Pancreas (tissue), 10 donors: ENCODE data around the gene ADAM19. TPM values are rescaled to one million over a fixed set of nuclear protein-coding genes. Genes with fewer than 3 reads are reported as not detected.

Experiments used
- ATAC-seq, 4 donors: fragments of 200-7000 bp; cut with Tn5 transposase; one replicate each; pipeline versions ENCODE4 v1.8.0 to v1.9.1; 2020; ENCODE audit warnings: mild to moderate bottlenecking in 4 of 4, moderate library complexity in 4 of 4
- DNase-seq, 6 donors: peaks; one replicate each; pipeline ENCODE4 v3.0.0-alpha.2; 2020
- FAIRE-seq: peaks from 2 replicates; lab custom pipeline; 2012; peaks lifted over from hg19 to GRCh38; lab: Jason Lieb, UNC
- H3K27ac ChIP-seq, 4 donors: fragments of 200-600 bp; sonication (generic); 1 replicate in 3 of 4; 2 replicates in 1 of 4; pipeline versions ENCODE4 v1.5.0 to v1.8.0; 2020
- H3K27me3 ChIP-seq, 4 donors: fragments of 200-600 bp; one replicate each; pipeline ENCODE4 v1.8.0; 2021
- H3K36me3 ChIP-seq, 3 donors: fragments of 200-600 bp; sonication (generic) in 1 of 3; one replicate each; pipeline versions ENCODE4 v1.5.0 to v1.8.0; 2020 to 2021
- H3K4me1 ChIP-seq, 3 donors: fragments of 200-600 bp; one replicate each; pipeline ENCODE4 v1.8.0; 2021
- H3K4me3 ChIP-seq, 4 donors: fragments of 200-600 bp; sonication (generic) in 2 of 4; one replicate each; pipeline versions ENCODE4 v1.5.0 to v1.8.0; 2020 to 2021
- H3K9me3 ChIP-seq, 4 donors: fragments of 200-600 bp; one replicate each; pipeline ENCODE4 v1.8.0; 2021
- CTCF ChIP-seq, 4 donors: fragments of 200-600 bp; sonication (generic) in 3 of 4; IDR thresholded peaks; one replicate each; pipeline versions ENCODE4 v1.5.0 to v1.8.0; 2021; ENCODE audit warnings: antibody characterized with exemption in 4 of 4
- WGBS, 2 donors: extraction: QIAGEN DNeasy Blood & Tissue Kit; methylation state at CpG; one replicate each; pipeline ENCODE4 v1.1.7; 2013; 5-methylcytosine and 5-hydroxymethylcytosine counted together
- intact Hi-C, 3 donors: fragments of 100-400 bp; cut with DNase I; formaldehyde crosslinking; loops; one replicate each; pipeline versions ENCODE4 v1.11.1 to v1.14.2; 2022
- polyA plus RNA-seq, 2 donors: library from polyadenylated mRNA; stranded (reverse); fragments of 200-250 nt; gene quantifications; one replicate each; pipeline ENCODE4 v1.2.3, GENCODE V29; 2013
- total RNA-seq, 6 donors: library from RNA; stranded (reverse); fragmentation: NEBNext Ultra II Directional in 4 of 6; extraction: Animal tissue kit (Norgen Biotek cat#: 25700) in 4 of 6; gene quantifications; one replicate each; pipeline versions ENCODE4 v1.2.1 to v1.2.4, GENCODE V29; 2021 to 2023
- donor health status: healthy with polysubstance abuse.
- donor health status: DM: no; HTN: no; CAD: no; lungs with moderate emphysema.
- donor health status: DM: no; HTN: no; CAD: no.
- donor health status: control.
- donor health status: control.
- donor health status: Bipolar disorder and iron deficiency.
- donor health status: DM: yes; HTN: yes; CAD: no.
- donor health status: DM: no; HTN: no; CAD: no.
- donor health status: DM: no; HTN: no; CAD: no.
- donor health status: DM: yes; HTN: yes; CAD: no.

The ADAM19 gene
- total and polyA plus RNA-seq, 8 donors: 0.38 to 3.0 (median 0.69) TPM

GRCh38 chr5:157596487-157596886 is 20.9 kb upstream of the ADAM19 start:
- no peak for DNase-seq

GRCh38 chr5:157594675-157595459 is 19.3 kb upstream of the ADAM19 start:
- DNase-seq: no peak
- H3K27ac ChIP-seq: no peak overlapping the region
- no peaks in the 10 kb centered on the region for H3K9me3 ChIP-seq
- TF ChIP-seq CTCF (IDR thresholded peaks at IDR 0.05): no peak
- no peaks in the 10 kb centered on the region for H3K36me3 ChIP-seq
- no peaks in the 10 kb centered on the region for H3K4me1 ChIP-seq
- intact Hi-C loops: no loop called here
- WGBS, 2 donors: 45% methylated on average over 2 of the region's 2 CpGs
- no peak overlapping the region for H3K4me3 ChIP-seq
- no peak for FAIRE-seq
- H3K27me3 ChIP-seq: no peaks in the 10 kb centered on the region
- ATAC-seq: no peak

More at GRCh38 chr5:157596487-157596886, 20.9 kb upstream of the ADAM19 start:
- FAIRE-seq: no peak
- H3K27ac ChIP-seq: no peak overlapping the region
- no peaks in the 10 kb centered on the region for H3K27me3 ChIP-seq
- H3K9me3 ChIP-seq: no peaks in the 10 kb centered on the region
- no peak overlapping the region for H3K4me3 ChIP-seq
- ATAC-seq: peak in 1 of 4 donors; percentile 60
- 59 to 69% methylated on average over 5 of the region's 5 CpGs for WGBS, 2 donors
- intact Hi-C loops: no loop called here
- TF ChIP-seq CTCF (IDR thresholded peaks at IDR 0.05): no peak
- H3K4me1 ChIP-seq: no peaks in the 10 kb centered on the region
- H3K36me3 ChIP-seq: no peaks in the 10 kb centered on the region

GRCh38 chr5:157594257-157594656 is 18.7 kb upstream of the ADAM19 start:
- H3K9me3 ChIP-seq: no peaks in the 10 kb centered on the region
- H3K27ac ChIP-seq: no peak overlapping the region
- intact Hi-C loops: no loop called here
- DNase-seq: no peak
- no peak for FAIRE-seq
- H3K27me3 ChIP-seq: no peaks in the 10 kb centered on the region
- no peak overlapping the region for H3K4me3 ChIP-seq
- ATAC-seq: no peak
- no peaks in the 10 kb centered on the region for H3K4me1 ChIP-seq
- TF ChIP-seq CTCF (IDR thresholded peaks at IDR 0.05): no peak
- no peaks in the 10 kb centered on the region for H3K36me3 ChIP-seq

- FAIRE-seq (no peak), ATAC-seq (no peak), DNase-seq (no peak)
- 71 to 80% methylated on average over 6 of the region's 6 CpGs for WGBS, 2 donors
- H3K9me3 ChIP-seq: no peaks in the 10 kb centered on the region
- TF ChIP-seq CTCF (IDR thresholded peaks at IDR 0.05): no peak
- no peaks in the 10 kb centered on the region for H3K36me3 ChIP-seq
- no peak overlapping the region for H3K27ac ChIP-seq
- H3K27me3 ChIP-seq: no peaks in the 10 kb centered on the region
- H3K4me1 ChIP-seq: no peaks in the 10 kb centered on the region
- intact Hi-C loops: no loop called here
- H3K4me3 ChIP-seq: no peak overlapping the region
Observed at GRCh38 chr5:157593052-157593757, 17.6 kb upstream of the ADAM19 start.

- H3K27me3 ChIP-seq: no peaks in the 10 kb centered on the region
- intact Hi-C loops: no loop called here
- DNase-seq (no peak), FAIRE-seq (no peak), ATAC-seq (no peak)
- no peaks in the 10 kb centered on the region for H3K36me3 ChIP-seq
- H3K4me1 ChIP-seq: no peaks in the 10 kb centered on the region
- WGBS, 2 donors: 44 to 58% methylated on average over 3 of the region's 3 CpGs
- no peak overlapping the region for H3K27ac ChIP-seq
- no peak for TF ChIP-seq CTCF (IDR thresholded peaks at IDR 0.05)
- no peaks in the 10 kb centered on the region for H3K9me3 ChIP-seq
- no peak overlapping the region for H3K4me3 ChIP-seq
Observed at GRCh38 chr5:157592594-157592993, 17.0 kb upstream of the ADAM19 start.
